GM19043 (cell line): ENCODE measurements around the gene FOXC1.
A peak's percentile ranks its signal among the peaks of the same experiment; 100 is the strongest.

Experiments
- ATAC-seq: cut with Tn5 transposase; IDR thresholded peaks from one replicate; pipeline ENCODE4 v1.9.1; 2021; ENCODE audit warnings: low read depth; ENCODE audit not compliant: unreplicated experiment

FOXC1 gene

GRCh38 chr6:1598886-1599285 is 10.8 kb upstream of the FOXC1 start:
- no peak for ATAC-seq

GRCh38 chr6:1599469-1599868 is 10.2 kb upstream of the FOXC1 start:
- no peak for ATAC-seq

- ATAC-seq, result no peak
Measured at GRCh38 chr6:1600063-1600763, 9.5 kb upstream of the FOXC1 start.

- ATAC-seq, result no peak
Measured at GRCh38 chr6:1600764-1601157, 9.0 kb upstream of the FOXC1 start.

GRCh38 chr6:1601158-1602048 is 8.3 kb upstream of the FOXC1 start:
- ATAC-seq, result no peak

- ATAC-seq, result no peak
Measured at GRCh38 chr6:1602049-1602713, 7.5 kb upstream of the FOXC1 start.

- no peak for ATAC-seq
Measured at GRCh38 chr6:1603708-1604107, 6.0 kb upstream of the FOXC1 start.

GRCh38 chr6:1604158-1605003 is 5.3 kb upstream of the FOXC1 start:
- ATAC-seq, result peak; percentile 72

GRCh38 chr6:1605004-1605892 is 4.5 kb upstream of the FOXC1 start:
- no peak for ATAC-seq

GRCh38 chr6:1605893-1606779 is 3.6 kb upstream of the FOXC1 start:
- no peak for ATAC-seq

- no peak for ATAC-seq
Measured at GRCh38 chr6:1606780-1607515, 2.8 kb upstream of the FOXC1 start.

- ATAC-seq, result no peak
Measured at GRCh38 chr6:1607516-1608221, 2.0 kb upstream of the FOXC1 start.

- no peak for ATAC-seq
Measured at GRCh38 chr6:1608222-1609040, 1.3 kb upstream of the FOXC1 start.

GRCh38 chr6:1609041-1609647 is 571 bp upstream of the FOXC1 start:
- no peak for ATAC-seq

- ATAC-seq, result no peak
Measured at GRCh38 chr6:1610497-1611321, 994 bp downstream of the FOXC1 start.
